SH-SY5Y (cell line): ENCODE data around the gene NBAS.

Experiments used
- GATA2 ChIP-seq: IDR thresholded peaks from 2 replicates; pipeline ENCODE4 v1.6.1; 2011; ENCODE audit warnings: mild to moderate bottlenecking, low read depth, low read length
- GATA3 ChIP-seq: IDR thresholded peaks from 2 replicates; pipeline ENCODE4 v1.6.1; 2011; ENCODE audit warnings: low read depth, mild to moderate bottlenecking, low read length, moderate library complexity

DNA sequence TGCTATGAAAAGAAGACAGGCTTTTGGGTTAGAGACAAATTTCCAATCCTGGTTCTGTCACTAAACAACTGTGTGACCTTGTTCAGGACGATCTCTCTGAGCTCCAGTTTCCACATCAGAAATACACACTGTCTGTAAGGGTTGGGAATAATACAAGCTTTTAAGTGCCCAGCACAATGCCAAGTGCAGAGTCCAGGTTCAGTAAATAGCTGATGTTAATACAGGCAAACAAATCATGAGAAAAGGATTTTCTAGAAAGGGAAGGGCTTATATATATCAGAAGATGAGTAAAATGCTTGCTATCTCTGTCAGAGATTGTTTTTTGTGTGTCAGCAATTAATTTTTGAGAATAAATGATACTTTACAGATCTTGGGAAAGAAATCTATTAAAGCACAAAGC lies 388.3 kb downstream of the NBAS start:
- TF ChIP-seq GATA2 (no peak), GATA3 (no peak)
